Measurements from ENCODE around the gene TENT5C. TPM values are rescaled to one million over a fixed set of nuclear protein-coding genes. Genes with fewer than 3 reads are reported as not detected.

Gene TENT5C
- total and polyA plus RNA-seq, 9 of the 15 experiments (the other 6 are each of a cell fraction or from before 2014, with no cell fraction given): 1.8 to 7.7 (median 4.0) TPM

- Histone ChIP-seq H2AFZ (ENCODE audit: low read depth, low read length) (no peak overlapping the region), H4K20me1 (replicated peaks; ENCODE audit: control insufficient read depth, insufficient read depth, low read length) (peaks cover 10% of the 10 kb centered on the region; the same call in 1 of the 2 replicates), H3K4me2 (ENCODE audit: insufficient read depth, low read length) (no peak overlapping the region), H3K79me2 (ENCODE audit: control insufficient read depth, insufficient read depth, low read length) (peaks cover 83% of the 10 kb centered on the region), H3K9ac (ENCODE audit: insufficient read depth in 1 of 2, low read depth in 2 of 2, low read length in 2 of 2) (no peak overlapping the region), H3K4me3 (no peak overlapping the region), H3K4me1 (replicated peaks in 1 of 2; ENCODE audit: control insufficient read depth in 2 of 2, insufficient read depth in 2 of 2, low read length in 2 of 2) (peaks cover 18 to 48% of the 10 kb centered on the region in 2 experiments), H3K27ac (ENCODE audit: extremely low read depth, low read depth, low read length) (no peak overlapping the region), H3K9me1 (ENCODE audit: control insufficient read depth, insufficient read depth, low read length) (peaks cover 3% of the 10 kb centered on the region), H3K9me3 (replicated peaks; ENCODE audit: control insufficient read depth, insufficient read depth, low read depth, low read length) (no peaks in the 10 kb centered on the region), H3K27me3 (ENCODE audit: control insufficient read depth in 2 of 2, insufficient read depth in 2 of 2, low read length in 2 of 2) (no peaks in the 10 kb centered on the region), H3K36me3 (ENCODE audit: control insufficient read depth, insufficient read depth, low read length) (peaks cover 11% of the 10 kb centered on the region)
- ChIA-PET POLR2A (interaction anchor here (14.3 to 24.8 kb wide), 2 partner anchors 6 to 8 kb away, joined by 383 read pairs; partner anchors contain the start of gene TENT5C), CTCF (ENCODE audit: low intra/inter-chr PET ratio) (no interaction called here)
- no TSS peak for BruUV-seq (replicated peaks)
- in situ Hi-C loops (cut with MboI) (no loop called here), intact Hi-C loops (cut with micrococcal nuclease) (no loop called here)
- FAIRE-seq: no peak
- WGBS (ENCODE audit: insufficient coverage, low coverage, missing lambda C conversion rate): 65% methylated on average over 2 of the region's 2 CpGs
- ATAC-seq: no peak
- DNase-seq (ENCODE audit: extremely low read depth in 1 of 4, low spot score in 3 of 4): no peak
- TF ChIP-seq ZMIZ1 (IDR thresholded peaks at IDR 0.05; ENCODE audit: low read depth in 2 of 2, low read length in 2 of 2) (no peak), TAF15 (IDR thresholded peaks at IDR 0.05; ENCODE audit: low read depth, low read length) (no peak), ZNF592 (IDR thresholded peaks at IDR 0.05) (no peak), DPF2 (IDR thresholded peaks at IDR 0.05) (no peak), MTF1 (CRISPR knock-in tag; IDR thresholded peaks at IDR 0.05; ENCODE audit: borderline replicate concordance) (no peak), HNRNPH1 (optimal IDR thresholded peaks at IDR 0.05; ENCODE audit: low read depth, low read length) (no peak), CSDE1 (IDR thresholded peaks at IDR 0.05) (no peak), FOXK2 (conservative IDR thresholded peaks at IDR 0.05 in 1 of 2, IDR thresholded peaks at IDR 0.05 in 1 of 2; ENCODE audit: low read depth in 2 of 2) (peak in 1 of 2 experiments; percentile 55; a peak in 1 of 4 replicates), SIN3B (IDR thresholded peaks at IDR 0.05; ENCODE audit: low read depth) (no peak), NR3C1 (CRISPR knock-in tag; IDR thresholded peaks at IDR 0.05) (no peak), ZNF12 (CRISPR knock-in tag; IDR thresholded peaks at IDR 0.05) (no peak), ZNF134 (CRISPR knock-in tag; conservative IDR thresholded peaks at IDR 0.05) (no peak), ATF7 (IDR thresholded peaks at IDR 0.05) (peak; percentile 61)
These were observed 12.7 kb downstream of the TENT5C start for GRCh38 chr1:117618450-117619122.

Measured in K562 (cell line).